Measurements from ENCODE around the gene ADAD1. TPM values are rescaled to one million over a fixed set of nuclear protein-coding genes. Genes with fewer than 3 reads are reported as not detected.

ADAD1 gene
- total and polyA plus RNA-seq, 3 donors from 2014 or later, result 97.2 to 193 (median 154) TPM

DNA sequence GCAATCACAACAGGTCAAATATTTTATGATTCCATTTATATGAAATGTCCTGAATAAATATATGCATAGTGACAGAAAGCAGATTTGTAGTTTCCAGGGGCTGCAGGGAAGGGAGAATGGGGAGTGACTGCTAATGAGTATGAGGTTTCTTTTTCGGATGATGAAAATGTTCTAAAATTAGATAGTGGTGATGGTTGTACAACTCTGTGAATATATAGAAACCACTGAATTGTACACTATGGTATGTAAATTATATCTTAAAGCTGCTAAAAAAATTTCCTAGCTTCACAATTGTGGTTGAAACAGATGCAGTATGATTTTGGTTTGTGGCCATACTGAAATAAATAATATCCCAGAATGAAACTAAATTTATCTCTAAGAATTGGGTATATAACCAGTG, 90.6 kb downstream of the ADAD1 start:
- no peaks in the 10 kb centered on the region for H3K4me1 ChIP-seq
- no peaks in the 10 kb centered on the region for H3K36me3 ChIP-seq (ENCODE audit: low read depth, missing control alignments)
- no peak overlapping the region for H3K27ac ChIP-seq
- H3K27me3 ChIP-seq, result no peaks in the 10 kb centered on the region
- TF ChIP-seq, protein P1, sequence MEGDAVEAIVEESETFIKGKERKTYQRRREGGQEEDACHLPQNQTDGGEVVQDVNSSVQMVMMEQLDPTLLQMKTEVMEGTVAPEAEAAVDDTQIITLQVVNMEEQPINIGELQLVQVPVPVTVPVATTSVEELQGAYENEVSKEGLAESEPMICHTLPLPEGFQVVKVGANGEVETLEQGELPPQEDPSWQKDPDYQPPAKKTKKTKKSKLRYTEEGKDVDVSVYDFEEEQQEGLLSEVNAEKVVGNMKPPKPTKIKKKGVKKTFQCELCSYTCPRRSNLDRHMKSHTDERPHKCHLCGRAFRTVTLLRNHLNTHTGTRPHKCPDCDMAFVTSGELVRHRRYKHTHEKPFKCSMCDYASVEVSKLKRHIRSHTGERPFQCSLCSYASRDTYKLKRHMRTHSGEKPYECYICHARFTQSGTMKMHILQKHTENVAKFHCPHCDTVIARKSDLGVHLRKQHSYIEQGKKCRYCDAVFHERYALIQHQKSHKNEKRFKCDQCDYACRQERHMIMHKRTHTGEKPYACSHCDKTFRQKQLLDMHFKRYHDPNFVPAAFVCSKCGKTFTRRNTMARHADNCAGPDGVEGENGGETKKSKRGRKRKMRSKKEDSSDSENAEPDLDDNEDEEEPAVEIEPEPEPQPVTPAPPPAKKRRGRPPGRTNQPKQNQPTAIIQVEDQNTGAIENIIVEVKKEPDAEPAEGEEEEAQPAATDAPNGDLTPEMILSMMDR (IDR thresholded peaks at IDR 0.05), result no peak
- TF ChIP-seq POLR2A (IDR thresholded peaks at IDR 0.05), result no peak
- 81 to 96% methylated on average over 1 of the region's 1 CpG for WGBS, 2 donors
- no peaks in the 10 kb centered on the region for H3K9me3 ChIP-seq
- H3K4me3 ChIP-seq, result no peak overlapping the region
- intact Hi-C loops (cut with DNase I; ENCODE audit: low total_unique reads), result no loop called here
- DNase-seq, result no peak

DNA sequence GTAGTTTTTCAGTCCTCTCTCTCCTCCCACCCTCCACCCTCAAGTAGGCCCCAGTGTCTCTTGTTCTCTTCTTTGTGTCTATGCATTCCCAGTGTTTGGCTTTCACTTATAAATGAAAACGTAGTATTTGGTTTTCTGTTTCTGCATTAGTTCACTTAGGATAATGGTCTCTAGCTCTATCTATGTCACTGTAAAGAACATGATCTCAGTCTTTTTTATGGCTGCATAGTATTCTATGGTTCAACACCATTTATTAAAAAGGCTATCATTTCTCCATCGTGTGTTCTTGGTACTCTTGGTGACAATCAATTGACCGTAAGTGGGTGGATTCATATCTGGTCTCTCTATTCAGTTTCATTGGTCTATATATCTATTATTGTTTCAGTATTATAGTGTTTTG, 96.4 kb downstream of the ADAD1 start:
- Histone ChIP-seq H3K27me3 (no peaks in the 10 kb centered on the region), H3K4me1 (no peaks in the 10 kb centered on the region), H3K36me3 (ENCODE audit: low read depth, missing control alignments) (no peaks in the 10 kb centered on the region), H3K4me3 (no peak overlapping the region), H3K9me3 (no peaks in the 10 kb centered on the region), H3K27ac (no peak overlapping the region)
- DNase-seq, result no peak
- no peak for TF ChIP-seq POLR2A (IDR thresholded peaks at IDR 0.05)
- TF ChIP-seq, protein P1 (IDR thresholded peaks at IDR 0.05), result no peak
- WGBS, 2 donors, result 79 to 86% methylated on average over 3 of the region's 3 CpGs
- intact Hi-C loops (cut with DNase I; ENCODE audit: low total_unique reads), result no loop called here

DNA sequence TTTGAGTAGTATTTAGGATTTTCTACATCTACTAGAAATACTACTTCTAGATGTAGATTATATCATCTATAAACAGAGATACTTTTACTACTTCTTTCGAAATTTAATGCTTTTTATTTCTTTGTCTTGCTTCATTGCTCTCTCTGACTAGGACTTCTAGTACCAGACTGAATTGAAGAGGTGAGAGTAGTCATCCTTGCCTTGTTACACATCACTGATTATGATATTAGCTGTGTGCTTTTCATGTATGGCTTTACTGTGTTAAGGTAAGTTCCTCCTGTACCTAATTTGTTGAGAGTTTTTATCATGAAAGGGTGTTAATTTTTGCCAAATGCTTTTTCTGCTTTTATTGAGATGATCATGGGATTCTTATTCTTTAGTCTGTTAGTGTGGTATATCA, 97.3 kb downstream of the ADAD1 start:
- no peak overlapping the region for H3K4me3 ChIP-seq
- H3K36me3 ChIP-seq (ENCODE audit: low read depth, missing control alignments), result no peaks in the 10 kb centered on the region
- TF ChIP-seq POLR2A (IDR thresholded peaks at IDR 0.05), result no peak
- TF ChIP-seq, protein P1 (IDR thresholded peaks at IDR 0.05), result no peak
- H3K27me3 ChIP-seq, result no peaks in the 10 kb centered on the region
- H3K4me1 ChIP-seq, result no peaks in the 10 kb centered on the region
- no peaks in the 10 kb centered on the region for H3K9me3 ChIP-seq
- no peak overlapping the region for H3K27ac ChIP-seq
- DNase-seq, result no peak
- intact Hi-C loops (cut with DNase I; ENCODE audit: low total_unique reads), result no loop called here
- 76 to 86% methylated on average over 1 of the region's 1 CpG for WGBS, 2 donors

DNA sequence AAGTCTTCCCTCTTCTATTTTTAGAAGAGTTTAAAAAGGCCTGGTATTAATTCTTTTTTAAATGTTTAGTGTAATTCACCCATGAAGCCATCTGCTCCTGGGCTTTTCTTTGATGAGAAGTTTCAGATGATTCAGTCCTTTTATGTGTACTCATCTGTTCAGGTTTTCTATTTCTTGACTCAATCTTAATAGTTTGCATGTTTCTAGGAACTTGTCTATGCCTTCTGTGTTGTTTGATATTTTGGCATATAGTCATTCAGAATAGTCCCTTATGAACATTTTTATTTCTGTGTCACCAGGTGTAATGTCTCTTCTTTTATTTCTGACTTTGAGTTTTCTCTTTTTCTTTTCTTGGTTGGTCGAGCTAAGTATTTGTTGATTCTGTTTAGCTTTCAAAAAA, 97.9 kb downstream of the ADAD1 start:
- H3K36me3 ChIP-seq (ENCODE audit: low read depth, missing control alignments), result no peaks in the 10 kb centered on the region
- no peak overlapping the region for H3K4me3 ChIP-seq
- intact Hi-C loops (cut with DNase I; ENCODE audit: low total_unique reads), result no loop called here
- DNase-seq, result no peak
- WGBS, 2 donors, result 98 to 100% methylated on average over 1 of the region's 1 CpG
- no peaks in the 10 kb centered on the region for H3K27me3 ChIP-seq
- no peaks in the 10 kb centered on the region for H3K9me3 ChIP-seq
- no peaks in the 10 kb centered on the region for H3K4me1 ChIP-seq
- no peak overlapping the region for H3K27ac ChIP-seq
- TF ChIP-seq, protein P1 (IDR thresholded peaks at IDR 0.05), result no peak
- TF ChIP-seq POLR2A (IDR thresholded peaks at IDR 0.05), result no peak

Other genes starting within 250 kb of the ADAD1 start
- 100 to 1,000 TPM; 133 to 139 TPM for gene BLTP1, start 226.7 kb upstream of the ADAD1 start, total RNA-seq
- 42.9 TPM for gene BLTP1, start 226.7 kb upstream of the ADAD1 start, polyA plus RNA-seq (ENCODE audit: insufficient read depth, low read depth, low replicate concordance)
- gene IL2, start 77.7 kb downstream of the ADAD1 start, total RNA-seq, result not detected
- not detected for gene IL2, start 77.7 kb downstream of the ADAD1 start, polyA plus RNA-seq (ENCODE audit: insufficient read depth, low read depth, low replicate concordance)
- not detected for gene IL21, start 242.1 kb downstream of the ADAD1 start, total RNA-seq
- 1.3 TPM for gene IL21, start 242.1 kb downstream of the ADAD1 start, polyA plus RNA-seq (ENCODE audit: insufficient read depth, low read depth, low replicate concordance)